Breast epithelium (tissue), 3 donors: ENCODE measurements around the gene COMMD3.

ENCODE experiments used
- POLR2A ChIP-seq: fragments of 450-650 bp; IDR thresholded peaks from one replicate; pipeline ENCODE4 v1.6.1; 2016; ENCODE audit warnings: antibody characterized with exemption, mild to moderate bottlenecking, moderate library complexity
- TF ChIP-seq, protein P1 (sequence below), 3 donors: fragments of 450-650 bp; IDR thresholded peaks; one replicate each; pipeline ENCODE4 v1.5.1; 2016 to 2017; ENCODE audit warnings: antibody characterized with exemption in 3 of 3, mild to moderate bottlenecking in 3 of 3, moderate library complexity in 3 of 3

DNA sequence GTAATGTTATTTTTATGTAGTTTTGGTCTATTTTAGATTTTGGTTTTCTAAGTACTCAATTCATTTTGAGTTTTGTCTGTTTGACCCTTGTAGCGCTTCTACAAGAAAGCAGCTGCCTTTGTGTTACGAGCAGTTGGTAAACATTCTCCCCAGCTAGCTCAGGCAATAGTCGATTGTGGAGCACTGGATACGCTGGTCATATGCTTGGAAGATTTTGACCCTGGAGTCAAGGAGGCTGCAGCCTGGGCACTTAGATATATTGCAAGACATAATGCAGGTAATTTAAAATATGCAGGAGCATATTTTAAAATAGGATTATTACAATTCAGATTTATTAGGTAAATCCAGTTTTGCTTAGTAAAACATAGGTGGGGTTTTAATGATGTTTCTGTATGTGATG lies 52.2 kb downstream of the COMMD3 start:
- no peak for TF ChIP-seq POLR2A
- TF ChIP-seq, protein P1, sequence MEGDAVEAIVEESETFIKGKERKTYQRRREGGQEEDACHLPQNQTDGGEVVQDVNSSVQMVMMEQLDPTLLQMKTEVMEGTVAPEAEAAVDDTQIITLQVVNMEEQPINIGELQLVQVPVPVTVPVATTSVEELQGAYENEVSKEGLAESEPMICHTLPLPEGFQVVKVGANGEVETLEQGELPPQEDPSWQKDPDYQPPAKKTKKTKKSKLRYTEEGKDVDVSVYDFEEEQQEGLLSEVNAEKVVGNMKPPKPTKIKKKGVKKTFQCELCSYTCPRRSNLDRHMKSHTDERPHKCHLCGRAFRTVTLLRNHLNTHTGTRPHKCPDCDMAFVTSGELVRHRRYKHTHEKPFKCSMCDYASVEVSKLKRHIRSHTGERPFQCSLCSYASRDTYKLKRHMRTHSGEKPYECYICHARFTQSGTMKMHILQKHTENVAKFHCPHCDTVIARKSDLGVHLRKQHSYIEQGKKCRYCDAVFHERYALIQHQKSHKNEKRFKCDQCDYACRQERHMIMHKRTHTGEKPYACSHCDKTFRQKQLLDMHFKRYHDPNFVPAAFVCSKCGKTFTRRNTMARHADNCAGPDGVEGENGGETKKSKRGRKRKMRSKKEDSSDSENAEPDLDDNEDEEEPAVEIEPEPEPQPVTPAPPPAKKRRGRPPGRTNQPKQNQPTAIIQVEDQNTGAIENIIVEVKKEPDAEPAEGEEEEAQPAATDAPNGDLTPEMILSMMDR (IDR thresholded peaks at IDR 0.05): no peak
